ENCODE results near the gene ODF2L. TPM values are rescaled to one million over a fixed set of nuclear protein-coding genes. Genes with fewer than 3 reads are reported as not detected.

ODF2L gene
- total and polyA plus RNA-seq, 12 donors: 10.2 to 277 (median 39.3) TPM

- TF ChIP-seq POLR2A (IDR thresholded peaks at IDR 0.05): no peak
- TF ChIP-seq, protein P1, sequence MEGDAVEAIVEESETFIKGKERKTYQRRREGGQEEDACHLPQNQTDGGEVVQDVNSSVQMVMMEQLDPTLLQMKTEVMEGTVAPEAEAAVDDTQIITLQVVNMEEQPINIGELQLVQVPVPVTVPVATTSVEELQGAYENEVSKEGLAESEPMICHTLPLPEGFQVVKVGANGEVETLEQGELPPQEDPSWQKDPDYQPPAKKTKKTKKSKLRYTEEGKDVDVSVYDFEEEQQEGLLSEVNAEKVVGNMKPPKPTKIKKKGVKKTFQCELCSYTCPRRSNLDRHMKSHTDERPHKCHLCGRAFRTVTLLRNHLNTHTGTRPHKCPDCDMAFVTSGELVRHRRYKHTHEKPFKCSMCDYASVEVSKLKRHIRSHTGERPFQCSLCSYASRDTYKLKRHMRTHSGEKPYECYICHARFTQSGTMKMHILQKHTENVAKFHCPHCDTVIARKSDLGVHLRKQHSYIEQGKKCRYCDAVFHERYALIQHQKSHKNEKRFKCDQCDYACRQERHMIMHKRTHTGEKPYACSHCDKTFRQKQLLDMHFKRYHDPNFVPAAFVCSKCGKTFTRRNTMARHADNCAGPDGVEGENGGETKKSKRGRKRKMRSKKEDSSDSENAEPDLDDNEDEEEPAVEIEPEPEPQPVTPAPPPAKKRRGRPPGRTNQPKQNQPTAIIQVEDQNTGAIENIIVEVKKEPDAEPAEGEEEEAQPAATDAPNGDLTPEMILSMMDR (IDR thresholded peaks at IDR 0.05): no peak
- no peak for DNase-seq
- Histone ChIP-seq H3K27me3 (no peaks in the 10 kb centered on the region), H3K36me3 (replicated peaks in 1 of 2) (no peaks in the 10 kb centered on the region), H3K27ac (no peak overlapping the region), H3K4me3 (no peak overlapping the region), H3K9me3 (replicated peaks in 1 of 3) (no peaks in the 10 kb centered on the region), H3K4me1 (replicated peaks in 1 of 2) (no peaks in the 10 kb centered on the region)
- intact Hi-C loops (cut with DNase I): no loop called here
Observed at GRCh38 chr1:86325264-86325663, 70.9 kb downstream of the ODF2L start.

DNA sequence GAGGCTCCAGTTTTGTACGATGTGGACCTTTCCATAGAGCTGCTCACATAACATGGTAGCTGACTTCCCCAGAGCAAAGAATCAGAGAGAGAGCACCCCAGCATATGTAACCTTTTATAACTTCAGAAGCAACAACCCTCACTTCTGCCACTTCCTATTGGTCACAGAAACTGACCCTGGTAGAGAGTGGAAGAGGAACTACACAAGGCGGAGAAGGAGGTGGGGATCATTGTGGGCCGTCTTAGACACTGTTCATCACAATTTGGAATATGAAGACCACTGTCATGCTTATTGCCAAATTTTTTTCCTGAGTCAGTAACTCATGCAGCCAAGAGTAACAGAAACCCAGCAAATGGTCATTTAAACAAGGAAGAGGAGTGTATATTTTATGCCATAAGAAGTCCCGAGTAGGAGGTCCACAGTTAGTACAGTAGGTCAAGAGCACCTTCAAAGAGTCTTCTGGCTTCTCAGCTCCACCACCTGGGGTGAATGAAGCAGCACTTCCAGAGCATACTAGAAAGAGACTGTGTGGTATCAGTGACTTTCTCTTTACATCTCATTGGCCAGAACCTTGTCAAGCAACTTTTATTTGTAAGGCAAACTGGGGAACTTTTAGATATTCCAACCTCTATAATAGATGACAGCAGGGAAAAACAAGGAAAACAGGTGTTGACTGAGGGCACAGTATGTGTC, 71.8 kb downstream of the ODF2L start:
- no peaks in the 10 kb centered on the region for H3K4me1 ChIP-seq (replicated peaks in 1 of 2)
- DNase-seq: no peak
- H3K9me3 ChIP-seq (replicated peaks in 1 of 3): no peaks in the 10 kb centered on the region
- no peak overlapping the region for H3K27ac ChIP-seq
- no peak overlapping the region for H3K4me3 ChIP-seq
- TF ChIP-seq POLR2A (IDR thresholded peaks at IDR 0.05): no peak
- TF ChIP-seq, protein P1 (IDR thresholded peaks at IDR 0.05): no peak
- H3K27me3 ChIP-seq: no peaks in the 10 kb centered on the region
- WGBS, 4 donors: 67 to 73% (median 70%) methylated on average over 4 of the region's 4 CpGs
- H3K36me3 ChIP-seq (replicated peaks in 1 of 2): no peaks in the 10 kb centered on the region
- intact Hi-C loops (cut with DNase I): no loop called here

DNA sequence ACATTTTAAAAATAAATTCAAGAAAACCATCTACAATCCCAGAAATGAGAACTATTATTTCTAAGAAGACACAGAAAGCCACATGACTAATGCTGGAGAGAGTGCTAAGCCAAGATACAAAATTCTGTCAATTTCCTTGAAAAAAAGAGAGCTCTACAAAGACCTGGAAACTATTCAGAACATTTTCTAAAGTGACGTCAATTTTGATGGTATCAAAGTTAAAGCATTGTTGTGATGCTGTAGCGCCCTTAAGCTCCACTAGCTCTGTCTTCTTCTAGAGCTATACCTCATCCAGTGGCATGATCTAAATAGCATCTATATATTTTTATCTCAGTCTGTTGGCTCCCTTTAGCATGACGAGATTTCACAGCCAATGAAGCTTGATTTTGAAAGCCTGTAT, 73.9 kb downstream of the ODF2L start:
- 69 to 78% (median 72%) methylated on average over 3 of the region's 3 CpGs for WGBS, 4 donors
- TF ChIP-seq, protein P1 (IDR thresholded peaks at IDR 0.05): no peak
- TF ChIP-seq POLR2A (IDR thresholded peaks at IDR 0.05): no peak

GRCh38 chr1:86318436-86318835, 77.7 kb downstream of the ODF2L start:
- WGBS, 4 donors: 63 to 76% (median 67%) methylated on average over 3 of the region's 3 CpGs
- DNase-seq: no peak
- no peaks in the 10 kb centered on the region for H3K4me1 ChIP-seq (replicated peaks in 1 of 2)
- H3K27ac ChIP-seq: no peak overlapping the region
- no peaks in the 10 kb centered on the region for H3K36me3 ChIP-seq (replicated peaks in 1 of 2)
- no peak for TF ChIP-seq POLR2A (IDR thresholded peaks at IDR 0.05)
- TF ChIP-seq, protein P1 (IDR thresholded peaks at IDR 0.05): no peak
- no peaks in the 10 kb centered on the region for H3K27me3 ChIP-seq
- intact Hi-C loops (cut with DNase I): no loop called here
- no peaks in the 10 kb centered on the region for H3K9me3 ChIP-seq (replicated peaks in 1 of 3)
- H3K4me3 ChIP-seq: no peak overlapping the region

More for the DNA sequence above, 73.9 kb downstream of the ODF2L start:
- Histone ChIP-seq H3K27me3 (no peaks in the 10 kb centered on the region), H3K36me3 (replicated peaks in 1 of 2) (no peaks in the 10 kb centered on the region), H3K27ac (no peak overlapping the region), H3K9me3 (replicated peaks in 1 of 3) (no peaks in the 10 kb centered on the region), H3K4me1 (replicated peaks in 1 of 2) (no peaks in the 10 kb centered on the region), H3K4me3 (no peak overlapping the region)
- no peak for DNase-seq
- intact Hi-C loops (cut with DNase I): no loop called here

Data from adrenal gland (tissue), 12 donors.